Esophagus muscularis mucosa (tissue), 4 donors: ENCODE measurements around the gene RPL18A. TPM values are rescaled to one million over a fixed set of nuclear protein-coding genes. Genes with fewer than 3 reads are reported as not detected.

ENCODE experiments used
- DNase-seq: peaks from one replicate; pipeline ENCODE4 v3.0.0-alpha.2; 2017; ENCODE audit errors: extremely low spot score
- H3K27ac ChIP-seq, 4 donors: fragments of 200-600 bp; sonication (generic); replicated peaks in 1 of 4; 1 replicate in 3 of 4; 2 replicates in 1 of 4; pipeline ENCODE4 v1.5.1; 2016 to 2019; ENCODE audit warnings: mild to moderate bottlenecking in 1 of 4
- H3K27me3 ChIP-seq, 4 donors: fragments of 200-600 bp; sonication (generic); one replicate each; pipeline versions ENCODE4 v1.5.1 to v1.6.0; 2016 to 2019
- H3K36me3 ChIP-seq, 4 donors: fragments of 200-600 bp; sonication (generic); one replicate each; pipeline ENCODE4 v1.5.1; 2016 to 2019
- H3K4me1 ChIP-seq, 4 donors: fragments of 200-600 bp; sonication (generic); one replicate each; pipeline ENCODE4 v1.5.1; 2016 to 2019
- H3K4me3 ChIP-seq, 4 donors: fragments of 200-600 bp; sonication (generic); 1 replicate in 2 of 4; 2 replicates in 2 of 4; pipeline ENCODE4 v1.5.1; 2016 to 2019; ENCODE audit warnings: mild to moderate bottlenecking in 4 of 4, moderate library complexity in 1 of 4
- H3K9me3 ChIP-seq, 4 donors: fragments of 200-600 bp; sonication (generic); 1 replicate in 3 of 4; 2 replicates in 1 of 4; pipeline ENCODE4 v1.5.1; 2016 to 2019
- CTCF ChIP-seq, 3 experiments: fragments of 200-600 bp in 2 of 3; fragments of 450-650 bp in 1 of 3; sonication (generic) in 2 of 3; IDR thresholded peaks; one replicate each; pipeline ENCODE4 v1.5.1; 2017 to 2019; ENCODE audit warnings: antibody characterized with exemption in 3 of 3, mild to moderate bottlenecking in 2 of 3, moderate library complexity in 1 of 3
- EP300 ChIP-seq: sonication (generic); formaldehyde crosslinking; IDR thresholded peaks from one replicate; pipeline ENCODE4 v1.6.1; 2017; ENCODE audit warnings: antibody characterized with exemption
- POLR2A ChIP-seq: fragments of 450-650 bp; IDR thresholded peaks from one replicate; pipeline ENCODE4 v1.6.1; 2017; ENCODE audit warnings: antibody characterized with exemption, moderate library complexity, mild to moderate bottlenecking, low read depth
- POLR2AphosphoS5 ChIP-seq, 2 donors: sonication (generic); formaldehyde crosslinking; IDR thresholded peaks; one replicate each; pipeline ENCODE4 v1.6.1; 2017; ENCODE audit warnings: antibody characterized with exemption in 2 of 2
- WGBS: methylation state at CpG from one replicate; pipeline ENCODE4 v1.1.5; 2018; 5-methylcytosine and 5-hydroxymethylcytosine counted together
- intact Hi-C: fragments of 100-400 bp; cut with DNase I; formaldehyde crosslinking; loops from one replicate; pipeline ENCODE4 v1.15.1; 2023
- total RNA-seq, 4 donors: library from RNA; depleted of rRNA; stranded (reverse); fragments of >200 nt; gene quantifications; one replicate each; pipeline versions ENCODE4 v1.1.0 to v1.2.1, GENCODE V29; 2016

RPL18A gene
- total RNA-seq, 4 donors from 2014 or later, result 1,042 to 1,624 (median 1,374) TPM

GRCh38 chr19:17871878-17872250 lies 12.2 kb downstream of the RPL18A start, which contains the start of gene SLC5A5:
TSS of gene SLC5A5 (plus strand) at chr19:17871945. CDS start at chr19:17872320, 375 bp downstream.
- H3K9me3 ChIP-seq, result no peaks in the 10 kb centered on the region
- H3K27me3 ChIP-seq, result peaks cover 8 to 75% (median 45%) of the 10 kb centered on the region in 4 donors
- intact Hi-C loops, result no loop called here
- peak within 1 kb of the TSS in 3 of 4 donors; percentile 7 to 20 (median 20) for H3K4me3 ChIP-seq
- no peak within 1 kb of the TSS for H3K27ac ChIP-seq
- no peak for DNase-seq
- WGBS, result no CpG with 5 or more reads among the region's 26 CpGs
- peaks cover 16 to 31% (median 25%) of the 10 kb centered on the region in 4 donors for H3K4me1 ChIP-seq
- H3K36me3 ChIP-seq, result no peaks in the 10 kb centered on the region
- no peak for TF ChIP-seq POLR2A
- no peak for TF ChIP-seq EP300

GRCh38 chr19:17872251-17873001 lies 12.7 kb downstream of the RPL18A start:
- 9% methylated on average over 6 of the region's 61 CpGs for WGBS
- intact Hi-C loops, result no loop called here
- H3K4me1 ChIP-seq, result peaks cover 16 to 31% (median 25%) of the 10 kb centered on the region in 4 donors
- peak overlapping the region in 3 of 4 donors; percentile 7 to 20 (median 20) for H3K4me3 ChIP-seq
- TF ChIP-seq POLR2A, result no peak
- H3K9me3 ChIP-seq, result no peaks in the 10 kb centered on the region
- no peak for DNase-seq
- no peaks in the 10 kb centered on the region for H3K36me3 ChIP-seq
- no peak overlapping the region for H3K27ac ChIP-seq
- H3K27me3 ChIP-seq, result peaks cover 8 to 81% (median 45%) of the 10 kb centered on the region in 4 donors

DNA sequence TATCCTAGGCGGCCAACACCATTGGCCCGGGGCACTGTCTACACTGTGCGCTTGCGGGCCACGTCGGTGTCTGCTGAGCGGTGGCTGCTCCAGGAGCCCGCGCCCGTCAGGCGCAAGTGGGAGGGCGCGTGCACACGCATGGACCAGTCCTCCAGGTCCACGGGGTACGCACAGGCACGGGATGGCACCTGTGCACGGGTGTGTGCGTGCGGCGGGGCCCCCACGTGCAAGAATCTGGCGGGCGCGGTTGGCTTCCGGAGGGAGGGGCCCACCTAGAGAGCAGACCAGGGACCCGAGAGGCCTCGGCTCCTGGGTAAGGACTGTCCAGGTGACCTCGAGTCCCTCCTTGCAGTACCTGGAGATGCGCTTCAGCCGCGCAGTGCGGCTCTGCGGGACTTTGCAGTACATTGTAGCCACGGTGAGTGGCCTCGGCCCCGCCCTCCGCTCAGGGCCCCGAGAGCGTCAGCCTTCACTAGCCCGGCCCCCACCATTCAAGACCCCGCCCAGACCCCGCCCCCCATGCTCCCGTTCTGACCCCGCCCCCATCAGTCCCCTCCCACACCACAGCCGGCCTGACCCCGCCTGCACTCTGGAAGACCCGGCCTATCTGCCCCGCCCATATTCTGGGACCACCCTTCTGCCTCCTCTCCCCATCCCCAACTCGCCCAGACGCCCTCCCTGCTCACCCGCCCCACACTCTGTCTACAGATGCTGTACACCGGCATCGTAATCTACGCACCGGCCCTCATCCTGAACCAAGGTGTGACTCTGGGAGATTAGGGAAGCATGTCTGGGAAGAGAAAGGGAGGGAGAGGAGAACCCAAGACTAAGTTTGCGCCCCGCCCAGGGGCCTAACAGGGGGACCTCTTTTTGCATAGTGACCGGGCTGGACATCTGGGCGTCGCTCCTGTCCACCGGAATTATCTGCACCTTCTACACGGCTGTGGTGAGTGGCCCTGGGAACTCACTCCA lies 14.4 kb downstream of the RPL18A start:
- peaks cover 16 to 31% (median 25%) of the 10 kb centered on the region in 4 donors for H3K4me1 ChIP-seq
- peak overlapping the region in 2 of 4 donors; percentile 14 to 22 for H3K4me3 ChIP-seq
- intact Hi-C loops, result no loop called here
- H3K27me3 ChIP-seq, result peaks cover 8 to 96% (median 45%) of the 10 kb centered on the region in 4 donors
- 15% methylated on average over 30 of the region's 63 CpGs for WGBS
- no peak for TF ChIP-seq CTCF (IDR thresholded peaks at IDR 0.05)
- TF ChIP-seq POLR2A, result no peak
- no peak for TF ChIP-seq EP300
- no peak for TF ChIP-seq POLR2AphosphoS5 (IDR thresholded peaks at IDR 0.05)
- H3K27ac ChIP-seq, result no peak overlapping the region
- H3K9me3 ChIP-seq, result no peaks in the 10 kb centered on the region
- no peaks in the 10 kb centered on the region for H3K36me3 ChIP-seq
- DNase-seq, result no peak

DNA sequence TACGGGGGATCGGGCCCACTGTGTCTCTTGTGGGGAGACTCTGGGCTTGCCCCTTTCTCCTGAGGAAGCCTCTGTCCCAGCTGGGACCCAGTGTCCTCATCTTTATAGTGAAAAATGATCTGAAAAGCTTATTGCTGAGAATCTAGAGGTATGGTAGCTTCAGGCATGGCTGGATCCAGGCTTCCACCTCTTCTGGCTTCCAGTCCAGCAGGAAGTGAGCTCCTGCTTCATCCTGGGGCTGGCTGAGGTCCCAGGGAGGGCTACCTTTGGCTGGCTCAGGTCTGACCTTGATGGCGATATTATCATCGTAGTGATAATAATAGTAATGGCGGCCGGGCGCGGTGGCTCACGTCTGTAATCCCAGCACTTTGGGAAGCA lies 15.0 kb downstream of the RPL18A start:
- Histone ChIP-seq H3K27ac (no peak overlapping the region), H3K9me3 (no peaks in the 10 kb centered on the region), H3K36me3 (no peaks in the 10 kb centered on the region), H3K4me1 (peaks cover 16 to 31% (median 25%) of the 10 kb centered on the region in 4 donors), H3K4me3 (no peak overlapping the region), H3K27me3 (peaks cover 8 to 92% (median 45%) of the 10 kb centered on the region in 4 donors)
- 84% methylated on average over 9 of the region's 9 CpGs for WGBS
- intact Hi-C loops, result no loop called here
- no peak for DNase-seq
- no peak for TF ChIP-seq POLR2AphosphoS5 (IDR thresholded peaks at IDR 0.05)
- TF ChIP-seq CTCF (IDR thresholded peaks at IDR 0.05), result no peak
- TF ChIP-seq POLR2A, result no peak

DNA sequence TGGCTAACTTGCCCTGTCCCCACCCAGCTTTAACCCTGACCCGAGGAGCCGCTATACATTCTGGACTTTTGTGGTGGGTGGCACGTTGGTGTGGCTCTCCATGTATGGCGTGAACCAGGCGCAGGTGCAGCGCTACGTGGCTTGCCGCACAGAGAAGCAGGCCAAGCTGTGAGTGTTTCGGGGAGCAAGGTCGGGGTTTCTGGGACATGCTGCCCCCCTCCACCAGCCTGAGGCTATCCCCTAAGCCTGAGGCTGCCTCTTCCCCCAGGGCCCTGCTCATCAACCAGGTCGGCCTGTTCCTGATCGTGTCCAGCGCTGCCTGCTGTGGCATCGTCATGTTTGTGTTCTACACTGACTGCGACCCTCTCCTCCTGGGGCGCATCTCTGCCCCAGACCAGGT lies 18.0 kb downstream of the RPL18A start:
- H3K27me3 ChIP-seq, result peaks cover 0 to 88% (median 21%) of the 10 kb centered on the region in 4 donors

More for the DNA sequence above, 18.0 kb downstream of the RPL18A start:
- intact Hi-C loops, result no loop called here
- WGBS, result 93% methylated on average over 7 of the region's 16 CpGs
- Histone ChIP-seq H3K36me3 (no peaks in the 10 kb centered on the region), H3K9me3 (no peaks in the 10 kb centered on the region), H3K4me3 (no peak overlapping the region), H3K4me1 (peaks cover 6 to 19% (median 13%) of the 10 kb centered on the region in 4 donors), H3K27ac (no peak overlapping the region)
- no peak for DNase-seq
- no peak for TF ChIP-seq POLR2AphosphoS5 (IDR thresholded peaks at IDR 0.05)
- no peak for TF ChIP-seq CTCF (IDR thresholded peaks at IDR 0.05)
- no peak for TF ChIP-seq POLR2A
- TF ChIP-seq EP300, result no peak
